Mesenchymal stem cell (in vitro differentiated cells and primary cell): ENCODE data around the gene TSC22D4.

Experiments used
- DNase-seq: peaks from one replicate; pipeline ENCODE4 v3.0.0-alpha.2; 2013
- H2AFZ ChIP-seq: one replicate; pipeline ENCODE4 v1.6.1; 2013; ENCODE audit warnings: low read depth, mild to moderate bottlenecking, control low read depth, inconsistent platforms, low read length, moderate library complexity
- H2AK5ac ChIP-seq: 2 replicates; pipeline ENCODE4 v1.6.1; 2013; ENCODE audit warnings: low read length, moderate library complexity, mild to moderate bottlenecking, inconsistent platforms; ENCODE audit not compliant: severe bottlenecking
- H2BK120ac ChIP-seq: one replicate; pipeline ENCODE4 v1.6.1; 2013; ENCODE audit warnings: low read depth, mild to moderate bottlenecking, inconsistent platforms, low read length, moderate library complexity
- H2BK12ac ChIP-seq, 2 experiments: one replicate each; pipeline ENCODE4 v1.6.1; 2013; ENCODE audit warnings: inconsistent platforms in 2 of 2, low read length in 2 of 2, mild to moderate bottlenecking in 2 of 2, moderate library complexity in 2 of 2, control low read depth in 1 of 2
- H2BK15ac ChIP-seq: one replicate; pipeline ENCODE4 v1.6.1; 2013; ENCODE audit warnings: mild to moderate bottlenecking, low read depth, inconsistent platforms; ENCODE audit not compliant: poor library complexity, severe bottlenecking
- H2BK5ac ChIP-seq: 2 replicates; pipeline ENCODE4 v1.6.1; 2013; ENCODE audit warnings: low read depth, mild to moderate bottlenecking, low read length, control low read depth, inconsistent platforms; ENCODE audit not compliant: poor library complexity, severe bottlenecking
- H3K14ac ChIP-seq, 2 experiments: one replicate each; pipeline ENCODE4 v1.6.1; 2013; ENCODE audit warnings: inconsistent platforms in 2 of 2, low read length in 2 of 2, control low read depth in 1 of 2, mild to moderate bottlenecking in 1 of 2, moderate library complexity in 1 of 2
- H3K18ac ChIP-seq, 2 experiments: one replicate each; pipeline ENCODE4 v1.6.1; 2013; ENCODE audit warnings: inconsistent platforms in 2 of 2, low read length in 2 of 2, control low read depth in 1 of 2, low read depth in 1 of 2, mild to moderate bottlenecking in 1 of 2
- H3K23ac ChIP-seq, 2 experiments: one replicate each; pipeline ENCODE4 v1.6.1; 2013; ENCODE audit warnings: inconsistent platforms in 2 of 2, low read length in 2 of 2, mild to moderate bottlenecking in 2 of 2, moderate library complexity in 2 of 2, control low read depth in 1 of 2
- H3K27ac ChIP-seq: 2 replicates; pipeline ENCODE4 v1.5.1; 2013; ENCODE audit warnings: mild to moderate bottlenecking, moderate library complexity, low read length, control low read depth, inconsistent platforms; ENCODE audit not compliant: poor library complexity, severe bottlenecking
- H3K27me3 ChIP-seq, 2 experiments: 2 replicates each; pipeline versions ENCODE4 v1.6.1 to v1.7.0; 2013; ENCODE audit warnings: low read length in 2 of 2, mild to moderate bottlenecking in 2 of 2, moderate library complexity in 2 of 2, control low read depth in 1 of 2, inconsistent platforms in 1 of 2; ENCODE audit not compliant: control insufficient read depth in 1 of 2, insufficient read depth in 1 of 2
- H3K36me3 ChIP-seq, 2 experiments: 2 replicates each; pipeline versions ENCODE4 v1.6.1 to v1.7.0; 2013; ENCODE audit warnings: low read length in 2 of 2, control low read depth in 1 of 2, inconsistent platforms in 1 of 2, low read depth in 1 of 2, mild to moderate bottlenecking in 1 of 2; ENCODE audit not compliant: insufficient read depth in 2 of 2, control insufficient read depth in 1 of 2
- H3K4ac ChIP-seq, 2 experiments: one replicate each; pipeline ENCODE4 v1.6.1; 2013; ENCODE audit warnings: inconsistent platforms in 2 of 2, low read length in 2 of 2, mild to moderate bottlenecking in 2 of 2, moderate library complexity in 2 of 2, control low read depth in 1 of 2, low read depth in 1 of 2
- H3K4me1 ChIP-seq: 2 replicates; pipeline ENCODE4 v1.6.1; 2013; ENCODE audit warnings: low read depth, low read length, control low read depth; ENCODE audit not compliant: control insufficient read depth, insufficient read depth
- H3K4me2 ChIP-seq: 2 replicates; pipeline ENCODE4 v1.6.1; 2013; ENCODE audit warnings: low read length, mild to moderate bottlenecking, inconsistent platforms; ENCODE audit not compliant: poor library complexity, severe bottlenecking
- H3K4me3 ChIP-seq, 2 experiments: 2 replicates each; pipeline versions ENCODE4 v1.5.1 to v1.7.0; 2013; ENCODE audit warnings: low read length in 2 of 2, mild to moderate bottlenecking in 2 of 2, control low read depth in 1 of 2, low read depth in 1 of 2; ENCODE audit not compliant: insufficient read depth in 1 of 2
- H3K79me1 ChIP-seq: replicated peaks from 2 replicates; pipeline ENCODE4 v1.6.1; 2013; ENCODE audit warnings: mild to moderate bottlenecking, control low read depth, low read length, inconsistent platforms; ENCODE audit not compliant: poor library complexity, severe bottlenecking
- H3K9ac ChIP-seq: 2 replicates; pipeline ENCODE4 v1.7.0; 2013; ENCODE audit warnings: mild to moderate bottlenecking, low read length, moderate library complexity
- H3K9me3 ChIP-seq: 2 replicates; pipeline ENCODE4 v1.7.0; 2013; ENCODE audit warnings: mild to moderate bottlenecking, low read length; ENCODE audit not compliant: control insufficient read depth
- H4K8ac ChIP-seq: one replicate; pipeline ENCODE4 v1.6.1; 2013; ENCODE audit warnings: inconsistent platforms, mild to moderate bottlenecking, low read length, moderate library complexity
- H4K91ac ChIP-seq: one replicate; pipeline ENCODE4 v1.6.1; 2013; ENCODE audit warnings: mild to moderate bottlenecking, low read length, inconsistent platforms
- WGBS: methylation state at CpG from one replicate; pipeline ENCODE4 v1.1.7; 2013; ENCODE audit warnings: mixed read lengths; 5-methylcytosine and 5-hydroxymethylcytosine counted together

TSC22D4 gene

DNA sequence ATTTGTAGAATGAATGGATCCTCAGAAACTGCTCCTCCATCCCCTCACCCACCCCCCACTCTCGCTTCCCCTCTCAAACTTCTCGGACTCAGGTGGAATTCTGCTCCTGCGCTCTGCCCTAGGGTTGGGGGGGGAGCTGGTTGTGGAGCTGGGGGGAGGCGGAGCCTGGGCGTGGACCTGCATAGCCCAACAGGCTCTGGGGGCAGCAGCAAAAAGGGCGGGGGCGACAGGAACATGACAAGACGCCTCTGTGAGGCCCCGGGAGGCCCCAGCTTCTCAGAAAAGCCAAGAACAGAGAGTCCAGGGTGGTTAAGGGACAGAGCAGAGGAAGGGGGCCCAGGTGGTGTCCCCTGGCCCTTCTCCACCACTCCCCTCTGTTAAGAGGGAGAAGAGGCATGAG lies 3.5 kb downstream of the TSC22D4 start:
- 54% methylated on average over 7 of the region's 9 CpGs for WGBS

GRCh38 chr7:100472854-100473499 lies 6.0 kb downstream of the TSC22D4 start:
- no peak overlapping the region for H2BK15ac ChIP-seq
- no peak overlapping the region for H2BK120ac ChIP-seq
- H3K4me1 ChIP-seq = peaks cover 32% of the 10 kb centered on the region
- no peak overlapping the region for H2AK5ac ChIP-seq
- peaks cover 55 to 72% of the 10 kb centered on the region in 2 experiments for H3K36me3 ChIP-seq
- no peak overlapping the region for H2AFZ ChIP-seq
- peak overlapping the region in 1 of 2 experiments; percentile 48 for H3K14ac ChIP-seq
- peak overlapping the region in 1 of 2 experiments; percentile 7 for H3K4me3 ChIP-seq
- H2BK12ac ChIP-seq = no peak overlapping the region
- peak overlapping the region; percentile 51 for H3K9ac ChIP-seq
- H2BK5ac ChIP-seq = no peak overlapping the region
- H3K23ac ChIP-seq = no peak overlapping the region
- H3K9me3 ChIP-seq = no peaks in the 10 kb centered on the region
- H3K27ac ChIP-seq = no peak overlapping the region
- peak; percentile 53 for DNase-seq
- peak overlapping the region; percentile 8 for H4K8ac ChIP-seq
- H3K79me1 ChIP-seq = peaks cover 37% of the 10 kb centered on the region
- no peak overlapping the region for H3K4ac ChIP-seq
- H3K4me2 ChIP-seq = no peak overlapping the region
- no peaks in the 10 kb centered on the region for H3K27me3 ChIP-seq
- H4K91ac ChIP-seq = no peak overlapping the region
- 62% methylated on average over 14 of the region's 14 CpGs for WGBS
- no peak overlapping the region for H3K18ac ChIP-seq

More for the DNA sequence above, 3.5 kb downstream of the TSC22D4 start:
- H4K8ac ChIP-seq = no peak overlapping the region
- H2BK15ac ChIP-seq = no peak overlapping the region
- no peaks in the 10 kb centered on the region for H3K9me3 ChIP-seq
- H3K36me3 ChIP-seq = peaks cover 41 to 56% of the 10 kb centered on the region in 2 experiments
- H4K91ac ChIP-seq = no peak overlapping the region
- no peak overlapping the region for H3K27ac ChIP-seq
- H2BK5ac ChIP-seq = no peak overlapping the region
- peak overlapping the region; percentile 96 for H3K9ac ChIP-seq
- H3K4me1 ChIP-seq = peaks cover 28% of the 10 kb centered on the region
- peaks cover 29% of the 10 kb centered on the region for H3K79me1 ChIP-seq
- no peak overlapping the region for H2BK120ac ChIP-seq
- H2AK5ac ChIP-seq = no peak overlapping the region
- DNase-seq = no peak
- H3K18ac ChIP-seq = no peak overlapping the region
- H3K14ac ChIP-seq = no peak overlapping the region
- H3K4me2 ChIP-seq = no peak overlapping the region
- no peak overlapping the region for H2BK12ac ChIP-seq
- no peak overlapping the region for H2AFZ ChIP-seq
- H3K4ac ChIP-seq = no peak overlapping the region
- no peak overlapping the region for H3K23ac ChIP-seq
- H3K4me3 ChIP-seq = peak overlapping the region in 1 of 2 experiments; percentile 92
- H3K27me3 ChIP-seq = no peaks in the 10 kb centered on the region

- H4K91ac ChIP-seq = no peak overlapping the region
- H3K4me2 ChIP-seq = no peak overlapping the region
- H3K9me3 ChIP-seq = no peaks in the 10 kb centered on the region
- H3K79me1 ChIP-seq = peaks cover 44% of the 10 kb centered on the region
- no peak overlapping the region for H3K27ac ChIP-seq
- no peak overlapping the region for H2BK5ac ChIP-seq
- peaks cover 62 to 75% of the 10 kb centered on the region in 2 experiments for H3K36me3 ChIP-seq
- peak overlapping the region; percentile 19 for H4K8ac ChIP-seq
- H2AFZ ChIP-seq = no peak overlapping the region
- no peak overlapping the region for H3K4me3 ChIP-seq
- no peak overlapping the region for H3K18ac ChIP-seq
- peak overlapping the region in 1 of 2 experiments; percentile 42 for H3K23ac ChIP-seq
- no peak overlapping the region for H3K4ac ChIP-seq
- H2AK5ac ChIP-seq = no peak overlapping the region
- H2BK12ac ChIP-seq = no peak overlapping the region
- H3K4me1 ChIP-seq = peaks cover 30% of the 10 kb centered on the region
- no peak overlapping the region for H2BK15ac ChIP-seq
- H3K27me3 ChIP-seq = no peaks in the 10 kb centered on the region
- no peak for DNase-seq
- peak overlapping the region in 1 of 2 experiments; percentile 48 for H3K14ac ChIP-seq
- no peak overlapping the region for H2BK120ac ChIP-seq
- H3K9ac ChIP-seq = peak overlapping the region; percentile 51
- 84% methylated on average over 12 of the region's 16 CpGs for WGBS
These were observed 6.7 kb downstream of the TSC22D4 start for GRCh38 chr7:100472121-100472851.

GRCh38 chr7:100471021-100471420 lies 8.0 kb downstream of the TSC22D4 start:
- no peak overlapping the region for H3K23ac ChIP-seq
- no peak overlapping the region for H2BK5ac ChIP-seq
- H3K27ac ChIP-seq = no peak overlapping the region
- H3K9me3 ChIP-seq = no peaks in the 10 kb centered on the region
- H3K4me2 ChIP-seq = no peak overlapping the region
- no peaks in the 10 kb centered on the region for H3K27me3 ChIP-seq
- H4K91ac ChIP-seq = no peak overlapping the region
- peak overlapping the region; percentile 15 for H2BK15ac ChIP-seq
- no peak overlapping the region for H2BK120ac ChIP-seq
- no peak overlapping the region for H4K8ac ChIP-seq
- no peak overlapping the region for H2BK12ac ChIP-seq
- H3K14ac ChIP-seq = no peak overlapping the region
- H3K4ac ChIP-seq = no peak overlapping the region
- H3K36me3 ChIP-seq = peaks cover 60 to 76% of the 10 kb centered on the region in 2 experiments
- H3K79me1 ChIP-seq = peaks cover 51% of the 10 kb centered on the region
- 87% methylated on average over 4 of the region's 4 CpGs for whole genome bisulfite sequencing
- no peak for DNase-seq
- H3K4me3 ChIP-seq = no peak overlapping the region
- peaks cover 25% of the 10 kb centered on the region for H3K4me1 ChIP-seq
- H2AK5ac ChIP-seq = no peak overlapping the region
- H2AFZ ChIP-seq = no peak overlapping the region
- no peak overlapping the region for H3K9ac ChIP-seq
- H3K18ac ChIP-seq = no peak overlapping the region
